Neural cell (in vitro differentiated cells): ENCODE measurements around the gene ADK. TPM values are rescaled to one million over a fixed set of nuclear protein-coding genes. Genes with fewer than 3 reads are reported as not detected.

Experiments used
- H2AFZ ChIP-seq: fragments of 200-600, 300-800 bp; sonication (generic), shearing (Covaris generic); 2 replicates; pipeline ENCODE4 v1.6.0; 2014; ENCODE audit warnings: low read depth, mild to moderate bottlenecking, antibody characterized with exemption, low read length, moderate library complexity
- H3F3A ChIP-seq: fragments of 200-600 bp; shearing (Covaris generic); 2 replicates; pipeline ENCODE4 v1.6.1; 2016; ENCODE audit warnings: mild to moderate bottlenecking, moderate library complexity, mixed read lengths, antibody characterized with exemption, low read length; ENCODE audit not compliant: insufficient read depth, poor library complexity, severe bottlenecking
- H3K27ac ChIP-seq: fragments of 200-600, 300-800 bp; sonication (generic), shearing (Covaris generic); 2 replicates; pipeline ENCODE4 v1.5.1; 2014; ENCODE audit warnings: mild to moderate bottlenecking, low read length, moderate library complexity
- H3K27me3 ChIP-seq: fragments of 300-800, 200-600 bp; sonication (generic), shearing (Covaris generic); 2 replicates; pipeline ENCODE4 v1.6.0; 2014; ENCODE audit warnings: mild to moderate bottlenecking, low read depth, low read length, moderate library complexity; ENCODE audit not compliant: insufficient read depth
- H3K36me3 ChIP-seq: fragments of 300-800, 200-600 bp; sonication (generic), shearing (Covaris generic); 2 replicates; pipeline ENCODE4 v1.5.1; 2014; ENCODE audit warnings: mild to moderate bottlenecking, antibody characterized with exemption, low read length, moderate library complexity; ENCODE audit not compliant: insufficient read depth
- H3K4me2 ChIP-seq: fragments of 300-800, 200-600 bp; sonication (generic), shearing (Covaris generic); 2 replicates; pipeline ENCODE4 v1.6.0; 2014; ENCODE audit warnings: mild to moderate bottlenecking, low read length
- H3K4me3 ChIP-seq: fragments of 300-800, 200-600 bp; sonication (generic), shearing (Covaris generic); 2 replicates; pipeline ENCODE4 v1.5.1; 2014; ENCODE audit warnings: mild to moderate bottlenecking, low read length, moderate library complexity
- H3K79me2 ChIP-seq: fragments of 200-600 bp; shearing (Covaris generic); replicated peaks from 2 replicates; pipeline ENCODE4 v1.6.0; 2014; ENCODE audit warnings: mild to moderate bottlenecking, low read length, moderate library complexity; ENCODE audit not compliant: insufficient read depth
- H3K9ac ChIP-seq: fragments of 300-800, 200-600 bp; sonication (generic), shearing (Covaris generic); 2 replicates; pipeline ENCODE4 v1.6.1; 2016; ENCODE audit warnings: mild to moderate bottlenecking, low read length, mixed read lengths
- H3K9me2 ChIP-seq: fragments of 200-600 bp; shearing (Covaris generic); 2 replicates; pipeline ENCODE4 v1.6.1; 2016; ENCODE audit warnings: mild to moderate bottlenecking, low read length, mixed read lengths; ENCODE audit not compliant: insufficient read depth
- H3K9me3 ChIP-seq: fragments of 200-600, 300-800 bp; sonication (generic), shearing (Covaris generic); 2 replicates; pipeline ENCODE4 v1.6.1; 2016; ENCODE audit warnings: mild to moderate bottlenecking, mixed run types, low read length, moderate library complexity, mixed read lengths
- H4K20me1 ChIP-seq: fragments of 200-600 bp; shearing (Covaris generic); 2 replicates; pipeline ENCODE4 v1.6.1; 2016; ENCODE audit warnings: mild to moderate bottlenecking, mixed run types; ENCODE audit not compliant: insufficient read depth
- EP300 ChIP-seq: fragments of 450-650 bp; conservative IDR thresholded peaks from 2 replicates; pipeline ENCODE4 v1.6.1; 2014; ENCODE audit warnings: antibody characterized with exemption, mild to moderate bottlenecking, moderate library complexity; ENCODE audit not compliant: poor library complexity, severe bottlenecking
- EZH2 ChIP-seq: fragments of 200-600, 300-800 bp; shearing (Covaris generic), sonication (generic); IDR thresholded peaks from 2 replicates; pipeline ENCODE4 v1.6.1; 2014; ENCODE audit warnings: antibody characterized with exemption, low read length, borderline replicate concordance, mild to moderate bottlenecking; ENCODE audit not compliant: insufficient read depth, poor library complexity, severe bottlenecking
- MXI1 ChIP-seq: fragments of 450-650 bp; conservative IDR thresholded peaks from 2 replicates; pipeline ENCODE4 v1.6.1; 2014; ENCODE audit warnings: antibody characterized with exemption, mild to moderate bottlenecking; ENCODE audit not compliant: poor library complexity, severe bottlenecking
- POLR2AphosphoS5 ChIP-seq: IDR thresholded peaks from 2 replicates; pipeline ENCODE4 v1.6.1; 2012
- RAD21 ChIP-seq: fragments of 450-650 bp; conservative IDR thresholded peaks from 2 replicates; pipeline ENCODE4 v1.6.1; 2014; ENCODE audit warnings: antibody characterized with exemption, mild to moderate bottlenecking, moderate library complexity
- REST ChIP-seq: IDR thresholded peaks from 2 replicates; pipeline ENCODE4 v1.6.1; 2012; ENCODE audit warnings: borderline replicate concordance
- SMC3 ChIP-seq: fragments of 450-650 bp; conservative IDR thresholded peaks from 2 replicates; pipeline ENCODE4 v1.6.1; 2014; ENCODE audit warnings: antibody characterized with exemption, mild to moderate bottlenecking, moderate library complexity; ENCODE audit not compliant: poor library complexity
- TAF1 ChIP-seq: IDR thresholded peaks from 2 replicates; pipeline ENCODE4 v1.6.1; 2012; ENCODE audit warnings: low read depth
- polyA plus RNA-seq: library from polyadenylated mRNA; depleted of rRNA; stranded (reverse); fragments of >200 nt; gene quantifications from 2 replicates; pipeline ENCODE4 v1.2.3, GENCODE V29; 2014
- TF ChIP-seq, protein P1 (sequence below): fragments of 450-650 bp; IDR thresholded peaks from 2 replicates; pipeline ENCODE4 v1.5.1; 2014; ENCODE audit warnings: antibody characterized with exemption, mild to moderate bottlenecking, moderate library complexity; ENCODE audit not compliant: poor library complexity, severe bottlenecking

Gene ADK
- polyA plus RNA-seq, 1 donor from 2014 or later = 19.5 TPM

DNA sequence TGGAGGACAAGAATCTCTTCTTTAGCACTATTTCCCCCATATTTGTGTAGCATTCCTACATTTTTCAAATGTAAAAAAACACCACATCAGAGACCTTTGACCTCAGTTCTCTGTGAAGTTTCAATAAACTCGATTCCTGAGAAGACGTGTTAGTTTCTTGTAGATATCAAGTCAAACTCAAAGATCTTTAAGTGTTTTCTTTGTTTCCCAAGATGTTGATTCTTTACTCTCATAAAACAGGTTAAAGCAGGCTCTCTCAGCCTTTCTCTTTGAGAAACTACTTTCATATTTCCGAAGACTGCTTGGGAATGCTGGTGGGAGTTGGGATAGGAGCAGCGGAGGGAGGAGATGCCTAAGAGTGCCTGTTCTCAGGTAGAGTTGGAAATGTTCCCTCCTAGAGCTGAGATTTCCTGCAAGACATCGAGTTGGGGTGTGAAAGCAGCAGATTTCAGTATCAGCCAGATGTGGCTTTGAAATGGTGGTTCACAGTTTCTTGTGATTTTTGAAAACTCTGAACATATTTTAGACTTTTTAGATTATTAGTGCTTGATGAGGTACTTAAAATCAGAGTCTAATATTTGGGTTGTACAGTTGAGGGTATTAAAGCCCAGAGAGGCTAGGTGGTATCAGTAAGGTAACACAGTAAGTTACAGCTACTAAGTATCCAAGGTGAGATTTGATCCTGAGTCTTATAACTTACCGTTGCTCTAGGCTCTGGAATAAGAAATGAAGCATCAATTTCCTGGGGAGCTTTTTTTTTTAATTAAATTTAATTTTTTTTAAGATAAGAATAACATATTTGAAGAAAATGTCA, 13.9 kb downstream of the ADK start:
- Histone ChIP-seq H3K27ac (no peak overlapping the region), H3K27me3 (no peaks in the 10 kb centered on the region), H3K9me2 (no peaks in the 10 kb centered on the region), H3K4me2 (no peak overlapping the region), H3F3A (no peaks in the 10 kb centered on the region), H3K36me3 (no peaks in the 10 kb centered on the region), H3K9me3 (no peaks in the 10 kb centered on the region), H4K20me1 (no peaks in the 10 kb centered on the region), H3K4me3 (no peak overlapping the region), H3K79me2 (no peaks in the 10 kb centered on the region), H3K9ac (no peak overlapping the region), H2AFZ (no peak overlapping the region)
- no peak for TF ChIP-seq EZH2
- TF ChIP-seq MXI1 = no peak
- no peak for TF ChIP-seq REST
- no peak for TF ChIP-seq EP300
- TF ChIP-seq POLR2AphosphoS5 = no peak
- no peak for TF ChIP-seq TAF1
- TF ChIP-seq RAD21 = no peak
- TF ChIP-seq, protein P1, sequence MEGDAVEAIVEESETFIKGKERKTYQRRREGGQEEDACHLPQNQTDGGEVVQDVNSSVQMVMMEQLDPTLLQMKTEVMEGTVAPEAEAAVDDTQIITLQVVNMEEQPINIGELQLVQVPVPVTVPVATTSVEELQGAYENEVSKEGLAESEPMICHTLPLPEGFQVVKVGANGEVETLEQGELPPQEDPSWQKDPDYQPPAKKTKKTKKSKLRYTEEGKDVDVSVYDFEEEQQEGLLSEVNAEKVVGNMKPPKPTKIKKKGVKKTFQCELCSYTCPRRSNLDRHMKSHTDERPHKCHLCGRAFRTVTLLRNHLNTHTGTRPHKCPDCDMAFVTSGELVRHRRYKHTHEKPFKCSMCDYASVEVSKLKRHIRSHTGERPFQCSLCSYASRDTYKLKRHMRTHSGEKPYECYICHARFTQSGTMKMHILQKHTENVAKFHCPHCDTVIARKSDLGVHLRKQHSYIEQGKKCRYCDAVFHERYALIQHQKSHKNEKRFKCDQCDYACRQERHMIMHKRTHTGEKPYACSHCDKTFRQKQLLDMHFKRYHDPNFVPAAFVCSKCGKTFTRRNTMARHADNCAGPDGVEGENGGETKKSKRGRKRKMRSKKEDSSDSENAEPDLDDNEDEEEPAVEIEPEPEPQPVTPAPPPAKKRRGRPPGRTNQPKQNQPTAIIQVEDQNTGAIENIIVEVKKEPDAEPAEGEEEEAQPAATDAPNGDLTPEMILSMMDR = no peak
- no peak for TF ChIP-seq SMC3

DNA sequence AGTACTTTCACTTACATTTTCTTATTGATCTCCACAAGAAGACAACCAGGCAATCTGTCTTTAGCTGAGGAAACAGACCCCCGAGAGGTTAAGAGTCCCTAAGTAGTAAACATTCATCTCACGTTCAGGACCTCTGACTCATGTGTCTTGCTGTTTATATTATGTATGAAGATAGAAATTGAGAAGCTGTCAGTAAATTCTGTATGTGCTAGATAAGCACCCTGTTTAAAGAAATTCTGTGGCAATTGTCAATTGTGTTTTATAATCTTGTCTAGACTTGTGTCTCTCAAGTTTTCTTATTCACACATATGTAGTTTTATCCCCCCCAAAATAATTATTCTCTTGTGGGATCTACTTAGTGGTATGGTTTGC, 14.5 kb downstream of the ADK start:
- no peak for TF ChIP-seq EP300
- no peak for TF ChIP-seq MXI1
- no peak for TF ChIP-seq SMC3
- no peak for TF ChIP-seq RAD21
- no peak for TF ChIP-seq REST
- TF ChIP-seq TAF1 = no peak
- no peak for TF ChIP-seq EZH2
- TF ChIP-seq POLR2AphosphoS5 = no peak
- TF ChIP-seq, protein P1 = no peak
- Histone ChIP-seq H3F3A (no peaks in the 10 kb centered on the region), H2AFZ (no peak overlapping the region), H3K4me2 (no peak overlapping the region), H3K9ac (no peak overlapping the region), H3K4me3 (no peak overlapping the region), H3K9me2 (no peaks in the 10 kb centered on the region), H4K20me1 (no peaks in the 10 kb centered on the region), H3K36me3 (no peaks in the 10 kb centered on the region), H3K27me3 (no peaks in the 10 kb centered on the region), H3K9me3 (no peaks in the 10 kb centered on the region), H3K79me2 (no peaks in the 10 kb centered on the region), H3K27ac (no peak overlapping the region)
